NCI-H146 treated with DMSO at 0.1 percent for 48 hours (cell line): ENCODE data around the gene BRAF.
"Not testable (repeated sequence)": the region's sequence is repeated elsewhere in the genome, so short reads cannot be mapped to it uniquely, and the experiment has no call there.

Experiments used
- DNase-seq: peaks from one replicate; lab custom pipeline; 2025; ENCODE audit not compliant: unreplicated experiment; lab: John Stamatoyannopoulos, UW

Gene BRAF

GRCh38 chr7:140924821-140925421, at the start of gene BRAF:
Gene BRAF, minus strand, starts transcription at chr7:140924929. Its CDS starts 226 bp downstream, at chr7:140924703.
- peak; percentile 88 for DNase-seq

- DNase-seq = no peak
These were observed 48.4 kb upstream of the BRAF start for GRCh38 chr7:140972876-140973829.

- DNase-seq = no peak
These were observed 47.6 kb upstream of the BRAF start for GRCh38 chr7:140972344-140972743.

GRCh38 chr7:140967438-140967837, 42.7 kb upstream of the BRAF start:
- no peak for DNase-seq

GRCh38 chr7:140966561-140967233, 42.0 kb upstream of the BRAF start:
- no peak for DNase-seq

GRCh38 chr7:140961117-140961516, 36.4 kb upstream of the BRAF start:
- no peak for DNase-seq

GRCh38 chr7:140956997-140957396, 32.3 kb upstream of the BRAF start:
- DNase-seq = not testable (repeated sequence)

- no peak for DNase-seq
These were observed 21.2 kb upstream of the BRAF start for GRCh38 chr7:140945940-140946339.

GRCh38 chr7:140942242-140942641, 17.5 kb upstream of the BRAF start:
- not testable (repeated sequence) for DNase-seq

GRCh38 chr7:140940898-140941297, 16.2 kb upstream of the BRAF start:
- DNase-seq = no peak

- DNase-seq = no peak
These were observed 13.1 kb upstream of the BRAF start for GRCh38 chr7:140937702-140938264.

- no peak for DNase-seq
These were observed 4.0 kb upstream of the BRAF start for GRCh38 chr7:140928491-140929309.

- not testable (repeated sequence) for DNase-seq
These were observed 3.2 kb upstream of the BRAF start for GRCh38 chr7:140927945-140928344.

GRCh38 chr7:140927351-140927750, 2.6 kb upstream of the BRAF start:
- no peak for DNase-seq

GRCh38 chr7:140926021-140926817, 1.5 kb upstream of the BRAF start:
- DNase-seq = no peak

GRCh38 chr7:140924019-140924820, 509 bp downstream of the BRAF start:
- DNase-seq = peak; percentile 42

GRCh38 chr7:140923358-140924006, 1.2 kb downstream of the BRAF start:
- no peak for DNase-seq

- no peak for DNase-seq
These were observed 1.9 kb downstream of the BRAF start for GRCh38 chr7:140922741-140923345.
